Tibial nerve (tissue), 3 donors: ENCODE results near the gene GPC6.

ENCODE experiments used
- POLR2A ChIP-seq, 2 donors: fragments of 450-650 bp; IDR thresholded peaks; one replicate each; pipeline ENCODE4 v1.6.1; 2017; ENCODE audit warnings: antibody characterized with exemption in 2 of 2, mild to moderate bottlenecking in 2 of 2, moderate library complexity in 2 of 2
- TF ChIP-seq, protein P1 (sequence below), 5 experiments: fragments of 200-600 bp in 3 of 5; fragments of 450-650 bp in 2 of 5; sonication (generic) in 3 of 5; IDR thresholded peaks; one replicate each; pipeline ENCODE4 v1.5.1; 2016 to 2019; ENCODE audit warnings: antibody characterized with exemption in 5 of 5, mild to moderate bottlenecking in 3 of 5, moderate library complexity in 2 of 5

DNA sequence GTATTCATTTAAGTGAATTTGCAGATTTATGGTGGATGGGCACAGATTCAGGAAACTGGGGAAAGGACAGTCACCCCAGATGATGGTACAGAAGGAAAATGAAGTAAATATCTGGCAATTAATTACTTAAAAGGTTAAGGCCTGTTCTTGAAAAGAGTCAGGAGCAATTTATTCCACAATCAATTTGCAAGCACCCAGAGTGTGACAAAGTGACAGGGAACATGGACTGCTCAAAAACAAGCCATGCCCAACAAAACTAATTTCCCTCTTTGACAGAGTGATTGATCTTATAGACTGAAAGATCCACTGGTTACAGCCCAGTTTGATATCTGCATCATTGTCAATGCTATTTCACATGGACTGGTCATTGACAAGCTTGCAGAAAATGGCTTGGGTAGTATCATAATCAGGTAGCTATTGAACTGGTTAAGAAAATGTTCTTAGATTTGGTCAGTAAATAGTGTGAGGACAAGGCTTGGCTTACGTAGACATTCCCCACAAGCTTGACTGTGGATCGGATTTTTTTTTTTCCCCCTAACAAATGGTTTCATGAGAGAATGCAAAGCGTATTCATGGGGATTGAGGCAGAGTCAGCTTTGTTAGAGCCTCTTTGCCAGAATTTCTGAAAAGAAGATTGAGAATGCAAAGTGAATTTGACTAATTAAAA lies 584.6 kb downstream of the GPC6 start:
- TF ChIP-seq, protein P1, sequence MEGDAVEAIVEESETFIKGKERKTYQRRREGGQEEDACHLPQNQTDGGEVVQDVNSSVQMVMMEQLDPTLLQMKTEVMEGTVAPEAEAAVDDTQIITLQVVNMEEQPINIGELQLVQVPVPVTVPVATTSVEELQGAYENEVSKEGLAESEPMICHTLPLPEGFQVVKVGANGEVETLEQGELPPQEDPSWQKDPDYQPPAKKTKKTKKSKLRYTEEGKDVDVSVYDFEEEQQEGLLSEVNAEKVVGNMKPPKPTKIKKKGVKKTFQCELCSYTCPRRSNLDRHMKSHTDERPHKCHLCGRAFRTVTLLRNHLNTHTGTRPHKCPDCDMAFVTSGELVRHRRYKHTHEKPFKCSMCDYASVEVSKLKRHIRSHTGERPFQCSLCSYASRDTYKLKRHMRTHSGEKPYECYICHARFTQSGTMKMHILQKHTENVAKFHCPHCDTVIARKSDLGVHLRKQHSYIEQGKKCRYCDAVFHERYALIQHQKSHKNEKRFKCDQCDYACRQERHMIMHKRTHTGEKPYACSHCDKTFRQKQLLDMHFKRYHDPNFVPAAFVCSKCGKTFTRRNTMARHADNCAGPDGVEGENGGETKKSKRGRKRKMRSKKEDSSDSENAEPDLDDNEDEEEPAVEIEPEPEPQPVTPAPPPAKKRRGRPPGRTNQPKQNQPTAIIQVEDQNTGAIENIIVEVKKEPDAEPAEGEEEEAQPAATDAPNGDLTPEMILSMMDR (IDR thresholded peaks at IDR 0.05) = no peak
- TF ChIP-seq POLR2A (IDR thresholded peaks at IDR 0.05) = no peak
